IMR-90 (cell line): ENCODE results near the gene PRSS1. TPM values are rescaled to one million over a fixed set of nuclear protein-coding genes. Genes with fewer than 3 reads are reported as not detected.
"Not testable (repeated sequence)": the region's sequence is repeated elsewhere in the genome, so short reads cannot be mapped to it uniquely, and the experiment has no call there.

Source experiments
- ATAC-seq: fragments of 200-7000 bp; cut with Tn5 transposase; 2 replicates; pipeline ENCODE4 v1.9.1; 2020; ENCODE audit warnings: low read depth, mild to moderate bottlenecking, moderate library complexity
- BruUV-seq: library from RNA; stranded (reverse); fragments of 400-500 nt; replicated peaks from 2 replicates; lab custom pipeline; 2021; lab: Mats Ljungman, UMichigan
- CTCF ChIA-PET: fragments of 300-600 bp; formaldehyde crosslinking; extraction: SDS; loops from one replicate; lab custom pipeline; 2021; ENCODE audit warnings: antibody characterized with exemption; lab: Yijun Ruan, JAX
- POLR2A ChIA-PET: fragments of 300-600 bp; sonication (Branson Sonifier 250); formaldehyde crosslinking; loops from one replicate; lab custom pipeline; 2022; ENCODE audit warnings: antibody characterized with exemption; ENCODE audit not compliant: unreplicated experiment; lab: Charles Lee
- DNase-seq: peaks from one replicate; pipeline ENCODE4 v3.0.0; 2013
- H2AFZ ChIP-seq: replicated peaks from 2 replicates; pipeline ENCODE3; 2013; ENCODE audit warnings: low read length, mild to moderate bottlenecking; ENCODE audit not compliant: poor library complexity
- H2AK5ac ChIP-seq: 2 replicates; pipeline ENCODE4 v1.6.1; 2013; ENCODE audit warnings: low read depth, low read length, inconsistent platforms
- H2AK9ac ChIP-seq: replicated peaks from 2 replicates; pipeline ENCODE3; 2013; ENCODE audit warnings: mild to moderate bottlenecking, low read depth, low read length, moderate library complexity; ENCODE audit not compliant: poor library complexity
- H2BK120ac ChIP-seq: 2 replicates; pipeline ENCODE4 v1.6.1; 2013; ENCODE audit warnings: low read depth, low read length, inconsistent platforms
- H2BK15ac ChIP-seq: 3 replicates; pipeline ENCODE4 v1.6.1; 2013; ENCODE audit warnings: low read depth, low read length, inconsistent platforms
- H2BK20ac ChIP-seq: 2 replicates; pipeline ENCODE4 v1.6.1; 2013; ENCODE audit warnings: low read depth, mild to moderate bottlenecking, inconsistent platforms, low read length, moderate library complexity
- H2BK5ac ChIP-seq: 2 replicates; pipeline ENCODE4 v1.6.1; 2013; ENCODE audit warnings: mild to moderate bottlenecking, low read depth, low read length, inconsistent platforms; ENCODE audit not compliant: poor library complexity, severe bottlenecking
- H3K14ac ChIP-seq: replicated peaks from 2 replicates; pipeline ENCODE4 v1.6.1; 2013; ENCODE audit warnings: low read depth, low read length, inconsistent platforms
- H3K18ac ChIP-seq: 2 replicates; pipeline ENCODE4 v1.6.1; 2013; ENCODE audit warnings: low read depth, low read length, control low read depth
- H3K23ac ChIP-seq: 2 replicates; pipeline ENCODE4 v1.6.1; 2013; ENCODE audit warnings: low read depth, low read length, inconsistent platforms
- H3K27ac ChIP-seq: 2 replicates; pipeline ENCODE4 v1.5.1; 2013; ENCODE audit warnings: mild to moderate bottlenecking, control low read depth, low read length; ENCODE audit not compliant: insufficient read depth
- H3K27me3 ChIP-seq: 2 replicates; pipeline ENCODE4 v1.6.1; 2013; ENCODE audit warnings: low read length; ENCODE audit not compliant: control insufficient read depth, insufficient read depth
- H3K36me3 ChIP-seq: 2 replicates; pipeline ENCODE4 v1.6.1; 2013; ENCODE audit warnings: low read length, mixed read lengths; ENCODE audit not compliant: control insufficient read depth, insufficient read depth
- H3K4ac ChIP-seq: 2 replicates; pipeline ENCODE4 v1.6.1; 2013; ENCODE audit warnings: low read depth, low read length, inconsistent platforms
- H3K4me1 ChIP-seq: 2 replicates; pipeline ENCODE4 v1.6.1; 2013; ENCODE audit warnings: low read length, mixed read lengths; ENCODE audit not compliant: control insufficient read depth, insufficient read depth
- H3K4me2 ChIP-seq: 2 replicates; pipeline ENCODE4 v1.6.1; 2013; ENCODE audit warnings: low read depth, mild to moderate bottlenecking, control low read depth, low read length, moderate library complexity
- H3K4me3 ChIP-seq: 2 replicates; pipeline ENCODE4 v1.5.1; 2013; ENCODE audit warnings: low read depth, mild to moderate bottlenecking, control low read depth, low read length, moderate library complexity; ENCODE audit not compliant: insufficient read depth
- H3K56ac ChIP-seq: 2 replicates; pipeline ENCODE4 v1.6.1; 2013; ENCODE audit warnings: low read length, inconsistent platforms; ENCODE audit not compliant: insufficient read depth; ENCODE audit errors: extremely low read depth
- H3K79me1 ChIP-seq, 2 experiments: 2 replicates each; pipeline ENCODE4 v1.6.1; 2013; ENCODE audit warnings: low read length in 2 of 2, inconsistent platforms in 1 of 2, low read depth in 1 of 2
- H3K9ac ChIP-seq: 2 replicates; pipeline ENCODE4 v1.6.1; 2013; ENCODE audit warnings: low read depth, low read length, control low read depth
- H3K9me1 ChIP-seq: 2 replicates; pipeline ENCODE4 v1.6.1; 2013; ENCODE audit warnings: low read length, inconsistent platforms; ENCODE audit not compliant: insufficient read depth
- H3K9me3 ChIP-seq: 2 replicates; pipeline ENCODE4 v1.6.1; 2013; ENCODE audit warnings: low read length; ENCODE audit not compliant: control insufficient read depth, insufficient read depth
- H4K20me1 ChIP-seq: 2 replicates; pipeline ENCODE4 v1.6.1; 2013; ENCODE audit warnings: low read length, inconsistent platforms; ENCODE audit not compliant: insufficient read depth
- H4K5ac ChIP-seq: 2 replicates; pipeline ENCODE4 v1.6.1; 2013; ENCODE audit warnings: mild to moderate bottlenecking, low read depth, low read length, control low read depth
- H4K8ac ChIP-seq, 2 experiments: 2 replicates each; pipeline ENCODE4 v1.6.1; 2013; ENCODE audit warnings: low read depth in 2 of 2, low read length in 2 of 2, control low read depth in 1 of 2, inconsistent platforms in 1 of 2
- H4K91ac ChIP-seq: 2 replicates; pipeline ENCODE4 v1.6.1; 2013; ENCODE audit warnings: low read depth, low read length, inconsistent platforms; ENCODE audit not compliant: insufficient read depth
- BHLHE40 ChIP-seq: fragments of 150-350 bp; IDR thresholded peaks from 2 replicates; pipeline ENCODE4 v1.6.1; 2016; ENCODE audit warnings: mild to moderate bottlenecking, low read depth, low read length
- CHD1 ChIP-seq: IDR thresholded peaks from 2 replicates; pipeline ENCODE4 v1.6.1; 2012; ENCODE audit warnings: low read depth, low read length, improper control_type of control experiment
- MAFK ChIP-seq: IDR thresholded peaks from 2 replicates; pipeline ENCODE4 v1.6.1; 2012; ENCODE audit warnings: low read depth, low read length, improper control_type of control experiment
- RAD21 ChIP-seq: IDR thresholded peaks from 2 replicates; pipeline ENCODE4 v1.6.1; 2012; ENCODE audit warnings: low read length, improper control_type of control experiment
- RFX5 ChIP-seq: IDR thresholded peaks from 2 replicates; pipeline ENCODE4 v1.8.0; 2012; ENCODE audit warnings: low read depth, mild to moderate bottlenecking, low read length, moderate library complexity
- WGBS, 2 experiments: methylation state at CpG; one replicate each; pipeline versions ENCODE4 v1.1.5 to v1.1.7; 2013; ENCODE audit warnings: missing lambda C conversion rate in 2 of 2; ENCODE audit not compliant: insufficient read length in 1 of 2; ENCODE audit errors: extremely low coverage in 2 of 2; 5-methylcytosine and 5-hydroxymethylcytosine counted together
- dilution Hi-C: fragments of 300-500 bp; cut with HindIII; formaldehyde crosslinking; loops from one replicate; pipeline ENCODE4 v1.14.3; 2018; ENCODE audit warnings: low sequenced_read_pairs; ENCODE audit not compliant: unreplicated experiment
- in situ Hi-C: fragments of 300-500 bp; cut with MboI; formaldehyde crosslinking; loops from 3 replicates; pipeline ENCODE4 v1.14.3; 2019; ENCODE audit warnings: low sequenced_read_pairs, inconsistent platforms, mixed read lengths
- intact Hi-C: fragments of 100-400 bp; cut with micrococcal nuclease; formaldehyde crosslinking; loops from 2 replicates; pipeline ENCODE4 v1.10.0; 2022
- polyA plus RNA-seq, 3 experiments: library from polyadenylated mRNA; depleted of rRNA; stranded (reverse); fragments of >200 nt; gene quantifications; 2 replicates each; pipeline ENCODE4 v1.2.3, GENCODE V29; 2012; ENCODE audit warnings: low replicate concordance in 1 of 3
- total RNA-seq: library from RNA; depleted of rRNA; stranded (reverse); fragments of >200 nt; gene quantifications from 2 replicates; pipeline ENCODE4 v1.2.3, GENCODE V29; 2012

The PRSS1 gene
- total and polyA plus RNA-seq, 2 of the 4 experiments (the other 2 are of a cell fraction), result not detected

- Histone ChIP-seq H3K4me2 (no peak overlapping the region), H4K20me1 (no peaks in the 10 kb centered on the region), H3K4me1 (no peaks in the 10 kb centered on the region), H3K9me1 (no peaks in the 10 kb centered on the region), H3K9me3 (no peaks in the 10 kb centered on the region), H3K9ac (no peak overlapping the region), H4K91ac (no peak overlapping the region), H3K4ac (no peak overlapping the region), H2AFZ (no peak overlapping the region), H4K5ac (no peak overlapping the region), H3K14ac (no peak overlapping the region), H2AK5ac (no peak overlapping the region), H3K36me3 (no peaks in the 10 kb centered on the region), H3K79me1 (no peaks in the 10 kb centered on the region), H3K23ac (no peak overlapping the region), H2BK20ac (no peak overlapping the region), H2AK9ac (no peak overlapping the region), H3K27me3 (no peaks in the 10 kb centered on the region; the same call in 1 of the 2 replicates), H3K4me3 (no peak overlapping the region), H3K18ac (no peak overlapping the region), H3K27ac (no peak overlapping the region), H4K8ac (no peak overlapping the region), H2BK120ac (no peak overlapping the region), H2BK5ac (no peak overlapping the region), H3K56ac (no peak overlapping the region), H2BK15ac (no peak overlapping the region)
- CTCF ChIA-PET, result no interaction called here
- in situ Hi-C loops (no loop called here), intact Hi-C loops (no loop called here), dilution Hi-C loops (no loop called here)
- no TSS peak for BruUV-seq
- ATAC-seq (no peak), DNase-seq (no peak)
- TF ChIP-seq RFX5 (no peak), BHLHE40 (no peak), RAD21 (no peak), CHD1 (no peak), MAFK (no peak)
- POLR2A ChIA-PET, result no interaction called here
- WGBS, 2 experiments, result no CpG with 5 or more reads among the region's 9 CpGs
Measured at GRCh38 chr7:142750321-142750938, 1.2 kb downstream of the PRSS1 start.

- POLR2A ChIA-PET, H3K23ac ChIP-seq, H4K91ac ChIP-seq, H2BK15ac ChIP-seq, H2AFZ ChIP-seq, BruUV-seq, CTCF ChIA-PET, H3K4me1 ChIP-seq, H3K4me3 ChIP-seq, H2BK20ac ChIP-seq, H3K14ac ChIP-seq, intact Hi-C loops, H3K27ac ChIP-seq, H3K4me2 ChIP-seq, H2BK120ac ChIP-seq, H3K56ac ChIP-seq, H3K36me3 ChIP-seq, H3K27me3 ChIP-seq, H4K20me1 ChIP-seq, H4K8ac ChIP-seq, H3K9ac ChIP-seq, H2AK9ac ChIP-seq, H3K9me1 ChIP-seq, dilution Hi-C loops, DNase-seq, H3K9me3 ChIP-seq, H4K5ac ChIP-seq, H2AK5ac ChIP-seq, ATAC-seq, H2BK5ac ChIP-seq, H3K18ac ChIP-seq, H3K79me1 ChIP-seq, H3K4ac ChIP-seq, in situ Hi-C loops: not testable (repeated sequence)
- 73% methylated on average over 6 of the region's 14 CpGs; no CpG with 5 or more reads in 1 of the 2 experiments for WGBS, 2 experiments
Measured at GRCh38 chr7:142751526-142752175, 2.4 kb downstream of the PRSS1 start.
